Thyroid gland (tissue), 4 donors: ENCODE data around the gene TLR5.

Experiments
- CTCF ChIP-seq, 6 experiments: fragments of 200-600 bp in 3 of 6; fragments of 450-650 bp in 3 of 6; sonication (generic) in 3 of 6; IDR thresholded peaks; one replicate each; pipeline ENCODE4 v1.5.1; 2016 to 2019; ENCODE audit warnings: antibody characterized with exemption in 6 of 6, mild to moderate bottlenecking in 2 of 6, inconsistent platforms in 1 of 6, moderate library complexity in 1 of 6
- POLR2A ChIP-seq, 2 donors: fragments of 450-650 bp; IDR thresholded peaks; one replicate each; pipeline ENCODE4 v1.6.1; 2017; ENCODE audit warnings: antibody characterized with exemption in 2 of 2, mild to moderate bottlenecking in 2 of 2, moderate library complexity in 1 of 2

DNA sequence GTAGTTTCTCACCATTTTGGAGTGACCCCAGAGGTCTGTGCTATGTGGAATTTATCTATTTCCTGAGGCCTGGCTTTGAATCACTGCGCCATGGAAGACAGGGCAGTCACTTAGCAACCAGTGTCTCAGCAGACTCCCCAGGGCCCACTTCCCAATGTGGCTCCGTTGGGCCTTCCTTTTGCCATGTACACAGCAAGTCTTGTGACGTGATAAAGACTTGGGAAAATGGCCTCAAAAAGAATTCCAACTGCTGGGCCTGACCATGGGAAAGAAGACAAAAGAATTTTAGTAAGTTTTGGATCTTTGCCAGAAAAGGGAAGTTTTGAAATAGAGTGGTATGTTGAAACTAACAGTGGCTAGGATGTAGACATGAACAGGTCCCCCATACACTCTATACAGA, 36.2 kb downstream of the TLR5 start:
- TF ChIP-seq CTCF (IDR thresholded peaks at IDR 0.05): no peak
- TF ChIP-seq POLR2A (IDR thresholded peaks at IDR 0.05): no peak
